ENCODE data around the gene ZNF652. TPM values are rescaled to one million over a fixed set of nuclear protein-coding genes. Genes with fewer than 3 reads are reported as not detected.

ZNF652 gene
- total and polyA plus RNA-seq, 11 donors = 7.2 to 24.5 (median 20.3) TPM

DNA sequence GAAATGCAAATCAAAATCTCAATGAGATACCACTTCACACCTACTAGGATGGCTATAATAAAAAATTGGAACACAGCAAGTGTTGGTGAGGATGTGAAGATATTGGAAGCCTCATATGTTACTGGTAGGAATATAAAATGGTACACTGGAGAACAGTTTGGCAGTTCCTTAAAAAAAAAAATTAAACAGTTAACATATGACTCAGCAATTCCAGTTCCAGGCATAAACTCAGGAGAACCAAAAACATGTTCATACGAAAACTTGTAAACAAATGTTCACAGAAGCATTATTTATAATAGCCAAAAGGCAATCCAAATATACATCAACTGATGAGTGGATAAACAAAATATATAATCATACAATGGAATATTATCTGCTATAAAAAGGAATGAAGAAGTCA is 28.2 kb downstream of the ZNF652 start:
- Histone ChIP-seq H3K9me3 (no peaks in the 10 kb centered on the region), H3K27ac (peak overlapping the region in 1 of 12 donors; percentile 31), H3K4me3 (no peak overlapping the region), H3K27me3 (no peaks in the 10 kb centered on the region), H3K36me3 (no peaks in the 10 kb centered on the region), H3K4me1 (peaks cover 0 to 30% (median 6%) of the 10 kb centered on the region in 12 donors)
- 60 to 78% (median 67%) methylated on average over 1 of the region's 1 CpG for WGBS, 4 donors
- ATAC-seq (no peak), DNase-seq (no peak)
- TF ChIP-seq, protein P1, sequence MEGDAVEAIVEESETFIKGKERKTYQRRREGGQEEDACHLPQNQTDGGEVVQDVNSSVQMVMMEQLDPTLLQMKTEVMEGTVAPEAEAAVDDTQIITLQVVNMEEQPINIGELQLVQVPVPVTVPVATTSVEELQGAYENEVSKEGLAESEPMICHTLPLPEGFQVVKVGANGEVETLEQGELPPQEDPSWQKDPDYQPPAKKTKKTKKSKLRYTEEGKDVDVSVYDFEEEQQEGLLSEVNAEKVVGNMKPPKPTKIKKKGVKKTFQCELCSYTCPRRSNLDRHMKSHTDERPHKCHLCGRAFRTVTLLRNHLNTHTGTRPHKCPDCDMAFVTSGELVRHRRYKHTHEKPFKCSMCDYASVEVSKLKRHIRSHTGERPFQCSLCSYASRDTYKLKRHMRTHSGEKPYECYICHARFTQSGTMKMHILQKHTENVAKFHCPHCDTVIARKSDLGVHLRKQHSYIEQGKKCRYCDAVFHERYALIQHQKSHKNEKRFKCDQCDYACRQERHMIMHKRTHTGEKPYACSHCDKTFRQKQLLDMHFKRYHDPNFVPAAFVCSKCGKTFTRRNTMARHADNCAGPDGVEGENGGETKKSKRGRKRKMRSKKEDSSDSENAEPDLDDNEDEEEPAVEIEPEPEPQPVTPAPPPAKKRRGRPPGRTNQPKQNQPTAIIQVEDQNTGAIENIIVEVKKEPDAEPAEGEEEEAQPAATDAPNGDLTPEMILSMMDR (IDR thresholded peaks at IDR 0.05) = no peak
- no peak for TF ChIP-seq POLR2A (IDR thresholded peaks at IDR 0.05)
- intact Hi-C loops (cut with DNase I) = no loop called here

DNA sequence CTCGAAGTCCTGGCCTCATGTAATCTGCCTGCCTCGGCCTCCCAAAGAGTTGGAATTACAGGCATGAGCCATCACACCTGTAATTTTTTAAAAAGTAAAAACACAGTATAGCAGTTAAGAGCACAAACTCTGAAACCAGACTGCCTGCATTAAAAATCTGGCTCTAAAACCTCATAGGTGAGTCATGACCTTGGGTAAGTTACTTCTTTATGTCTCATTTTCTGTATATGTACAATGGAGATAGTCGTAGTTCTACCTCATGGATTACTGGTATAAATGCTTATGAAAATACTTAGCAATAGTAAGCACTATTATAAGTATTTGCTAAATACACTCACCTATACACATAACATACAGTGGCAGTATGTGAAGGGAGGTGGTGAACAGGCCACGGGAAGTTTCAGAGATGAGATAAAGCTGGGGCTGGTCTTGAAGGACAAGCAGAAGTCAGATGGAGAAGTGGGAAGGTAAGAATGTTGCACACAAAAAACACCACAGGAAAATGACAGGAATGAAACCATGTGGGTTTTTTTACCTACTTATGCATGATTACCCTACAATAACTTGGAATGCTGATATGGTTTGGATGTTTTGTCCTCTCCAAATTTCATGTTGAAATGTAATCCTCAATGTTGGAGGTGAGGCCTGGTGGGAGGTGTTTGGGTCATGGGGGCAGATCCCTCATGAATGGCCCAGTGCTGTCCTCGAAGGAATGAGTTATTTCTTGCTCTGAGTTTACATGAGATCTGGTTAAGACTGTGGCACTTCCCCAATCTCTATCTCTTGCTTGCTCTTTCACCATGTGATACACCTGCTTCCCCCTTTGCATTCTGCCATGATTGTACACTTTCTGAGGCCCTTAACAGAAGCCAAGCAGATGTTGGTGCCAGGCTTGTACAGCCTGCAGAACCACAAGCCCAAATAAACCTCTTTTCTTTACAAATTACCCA is 33.9 kb downstream of the ZNF652 start:
- intact Hi-C loops (cut with DNase I) = loop anchor here in 1 of 10 donors (5.0 kb wide), 1 partner anchor 34 kb away; the partner anchor contains the start of gene ZNF652
- 75 to 79% (median 78%) methylated on average over 5 of the region's 5 CpGs for WGBS, 4 donors
- ATAC-seq = no peak
- Histone ChIP-seq H3K4me1 (peaks cover 0 to 17% (median 0%) of the 10 kb centered on the region in 12 donors), H3K4me3 (no peak overlapping the region), H3K36me3 (no peaks in the 10 kb centered on the region), H3K9me3 (no peaks in the 10 kb centered on the region), H3K27me3 (no peaks in the 10 kb centered on the region), H3K27ac (no peak overlapping the region)
- DNase-seq = no peak
- TF ChIP-seq POLR2A (IDR thresholded peaks at IDR 0.05) = no peak
- TF ChIP-seq, protein P1 (IDR thresholded peaks at IDR 0.05) = no peak

DNA sequence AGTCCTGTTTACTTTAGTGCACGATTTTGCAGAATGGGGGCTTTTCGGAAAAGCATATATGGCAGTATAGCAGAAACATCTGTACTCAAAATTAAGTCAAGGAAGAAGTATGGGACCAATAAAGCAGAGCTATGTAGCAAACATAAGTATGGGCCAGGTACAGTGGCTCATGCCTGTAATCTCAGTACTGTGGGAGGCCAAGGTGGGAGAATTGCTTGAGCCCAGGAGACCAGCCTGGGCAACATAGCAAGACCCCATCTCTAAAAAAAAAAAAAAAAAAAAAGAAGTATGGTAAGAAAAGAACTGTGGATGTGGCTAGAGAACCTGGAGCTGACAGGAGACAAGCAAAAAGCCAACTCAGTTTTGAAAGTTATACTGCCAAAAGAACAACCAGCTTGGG is 36.1 kb downstream of the ZNF652 start:
- 91 to 97% (median 93%) methylated on average over 2 of the region's 2 CpGs for WGBS, 4 donors

More for the DNA sequence above, 36.1 kb downstream of the ZNF652 start:
- Histone ChIP-seq H3K9me3 (no peaks in the 10 kb centered on the region), H3K4me1 (peaks cover 0 to 22% (median 0%) of the 10 kb centered on the region in 12 donors), H3K27me3 (no peaks in the 10 kb centered on the region), H3K27ac (no peak overlapping the region), H3K4me3 (no peak overlapping the region), H3K36me3 (no peaks in the 10 kb centered on the region)
- intact Hi-C loops (cut with DNase I) = loop anchor here in 1 of 10 donors (5.0 kb wide), 1 partner anchor 36 kb away; the partner anchor contains the start of gene ZNF652
- no peak for DNase-seq
- ATAC-seq = no peak
- TF ChIP-seq, protein P1 (IDR thresholded peaks at IDR 0.05) = no peak
- TF ChIP-seq POLR2A (IDR thresholded peaks at IDR 0.05) = no peak
